Esophagus squamous epithelium (tissue), 5 donors: ENCODE data around the gene SCARB2. TPM values are rescaled to one million over a fixed set of nuclear protein-coding genes. Genes with fewer than 3 reads are reported as not detected.

ENCODE experiments used
- DNase-seq: peaks from one replicate; lab custom pipeline; 2025; lab: John Stamatoyannopoulos, UW
- H3K27ac ChIP-seq, 4 donors: fragments of 200-600 bp; sonication (generic); one replicate each; pipeline ENCODE4 v1.5.1; 2016 to 2019; ENCODE audit warnings: mild to moderate bottlenecking in 1 of 4
- H3K27me3 ChIP-seq, 4 donors: fragments of 200-600 bp; sonication (generic); 1 replicate in 3 of 4; 2 replicates in 1 of 4; pipeline versions ENCODE4 v1.5.1 to v1.6.0; 2017 to 2021; ENCODE audit warnings: antibody characterized with exemption in 1 of 4
- H3K36me3 ChIP-seq, 3 donors: fragments of 200-600 bp; sonication (generic); one replicate each; pipeline ENCODE4 v1.5.1; 2016 to 2019
- H3K4me1 ChIP-seq, 3 donors: fragments of 200-600 bp; sonication (generic); one replicate each; pipeline ENCODE4 v1.5.1; 2017 to 2019
- H3K4me3 ChIP-seq, 4 donors: fragments of 200-600 bp; sonication (generic); 1 replicate in 3 of 4; 2 replicates in 1 of 4; pipeline ENCODE4 v1.5.1; 2016 to 2019; ENCODE audit warnings: mild to moderate bottlenecking in 2 of 4, moderate library complexity in 1 of 4
- H3K9me3 ChIP-seq, 3 donors: fragments of 200-600 bp; sonication (generic); one replicate each; pipeline ENCODE4 v1.5.1; 2016 to 2019
- POLR2A ChIP-seq, 4 donors: fragments of 450-650 bp; IDR thresholded peaks; one replicate each; pipeline ENCODE4 v1.6.1; 2017; ENCODE audit warnings: antibody characterized with exemption in 4 of 4, mild to moderate bottlenecking in 4 of 4, moderate library complexity in 3 of 4
- WGBS, 2 donors: methylation state at CpG; one replicate each; pipeline ENCODE4 v1.1.5; 2018; 5-methylcytosine and 5-hydroxymethylcytosine counted together
- intact Hi-C: fragments of 100-400 bp; cut with DNase I; formaldehyde crosslinking; loops from one replicate; pipeline ENCODE4 v1.15.0; 2022
- total RNA-seq, 4 donors: library from RNA; depleted of rRNA; stranded (reverse); fragments of >200 nt; gene quantifications; one replicate each; pipeline ENCODE4 v1.1.0, GENCODE V29; 2016
- TF ChIP-seq, protein P1 (sequence below), 6 experiments: fragments of 450-650 bp in 4 of 6; fragments of 200-600 bp in 2 of 6; sonication (generic) in 2 of 6; IDR thresholded peaks; one replicate each; pipeline ENCODE4 v1.5.1; 2016 to 2019; ENCODE audit warnings: antibody characterized with exemption in 6 of 6, mild to moderate bottlenecking in 4 of 6, moderate library complexity in 4 of 6
- donor health status: DM: yes; HTN: yes; CAD: no.

SCARB2 gene
- total RNA-seq, 4 donors from 2014 or later = 50.3 to 91.2 (median 72.8) TPM

DNA sequence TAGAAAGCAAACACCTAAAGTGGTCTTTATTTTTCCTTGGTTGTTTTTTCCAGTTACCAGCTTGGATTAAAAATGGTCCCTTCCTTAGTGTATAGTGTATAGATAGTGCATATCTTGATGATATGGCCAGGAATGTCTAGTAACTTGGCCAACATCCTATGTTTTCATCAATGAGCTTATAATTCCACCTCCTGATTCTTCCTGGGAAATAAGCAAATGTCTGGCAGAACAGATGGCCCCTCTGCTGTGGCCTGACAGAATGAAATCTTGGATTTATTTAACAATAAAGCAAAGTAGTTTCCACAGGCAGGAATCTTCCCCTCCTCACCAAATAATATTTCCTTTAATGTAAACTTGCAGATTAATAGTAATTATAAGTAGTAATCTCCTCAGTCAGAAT lies 6.1 kb downstream of the SCARB2 start:
- no peak overlapping the region for H3K4me3 ChIP-seq
- H3K4me1 ChIP-seq = peaks cover 32 to 95% (median 77%) of the 10 kb centered on the region in 3 donors
- H3K27me3 ChIP-seq = no peaks in the 10 kb centered on the region
- DNase-seq = no peak
- peak overlapping the region; percentile 98 for H3K27ac ChIP-seq
- H3K36me3 ChIP-seq = no peaks in the 10 kb centered on the region
- intact Hi-C loops = no loop called here
- no peaks in the 10 kb centered on the region for H3K9me3 ChIP-seq
- TF ChIP-seq, protein P1, sequence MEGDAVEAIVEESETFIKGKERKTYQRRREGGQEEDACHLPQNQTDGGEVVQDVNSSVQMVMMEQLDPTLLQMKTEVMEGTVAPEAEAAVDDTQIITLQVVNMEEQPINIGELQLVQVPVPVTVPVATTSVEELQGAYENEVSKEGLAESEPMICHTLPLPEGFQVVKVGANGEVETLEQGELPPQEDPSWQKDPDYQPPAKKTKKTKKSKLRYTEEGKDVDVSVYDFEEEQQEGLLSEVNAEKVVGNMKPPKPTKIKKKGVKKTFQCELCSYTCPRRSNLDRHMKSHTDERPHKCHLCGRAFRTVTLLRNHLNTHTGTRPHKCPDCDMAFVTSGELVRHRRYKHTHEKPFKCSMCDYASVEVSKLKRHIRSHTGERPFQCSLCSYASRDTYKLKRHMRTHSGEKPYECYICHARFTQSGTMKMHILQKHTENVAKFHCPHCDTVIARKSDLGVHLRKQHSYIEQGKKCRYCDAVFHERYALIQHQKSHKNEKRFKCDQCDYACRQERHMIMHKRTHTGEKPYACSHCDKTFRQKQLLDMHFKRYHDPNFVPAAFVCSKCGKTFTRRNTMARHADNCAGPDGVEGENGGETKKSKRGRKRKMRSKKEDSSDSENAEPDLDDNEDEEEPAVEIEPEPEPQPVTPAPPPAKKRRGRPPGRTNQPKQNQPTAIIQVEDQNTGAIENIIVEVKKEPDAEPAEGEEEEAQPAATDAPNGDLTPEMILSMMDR (IDR thresholded peaks at IDR 0.05) = no peak
- TF ChIP-seq POLR2A (IDR thresholded peaks at IDR 0.05) = no peak

GRCh38 chr4:76206222-76206942 lies 7.2 kb downstream of the SCARB2 start:
- TF ChIP-seq, protein P1 (IDR thresholded peaks at IDR 0.05) = no peak
- TF ChIP-seq POLR2A (IDR thresholded peaks at IDR 0.05) = no peak
- 45 to 56% methylated on average over 7 of the region's 7 CpGs for WGBS, 2 donors
- H3K4me3 ChIP-seq = no peak overlapping the region
- H3K36me3 ChIP-seq = no peaks in the 10 kb centered on the region
- H3K9me3 ChIP-seq = no peaks in the 10 kb centered on the region
- peaks cover 29 to 89% (median 67%) of the 10 kb centered on the region in 3 donors for H3K4me1 ChIP-seq
- peak overlapping the region; percentile 1 to 98 (median 98) for H3K27ac ChIP-seq
- no peak for DNase-seq
- H3K27me3 ChIP-seq = no peaks in the 10 kb centered on the region
- intact Hi-C loops = no loop called here

DNA sequence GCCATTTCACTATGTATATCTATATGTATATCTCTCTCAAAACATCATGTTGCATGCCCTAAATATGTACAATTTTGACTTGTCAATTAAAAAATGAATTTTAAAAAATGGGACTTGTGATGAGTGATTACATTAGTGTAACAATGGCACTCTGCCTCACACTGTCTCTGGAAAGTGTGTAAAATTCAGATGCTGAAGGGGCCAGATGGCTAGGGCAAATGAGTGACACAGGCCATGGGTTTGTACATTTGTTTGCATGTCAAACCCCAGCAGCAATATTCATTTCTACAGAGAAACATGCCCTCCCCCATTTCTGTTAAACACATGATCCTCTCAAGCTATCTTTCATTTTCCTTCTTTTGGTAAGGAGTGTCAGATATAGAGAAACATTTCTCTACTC lies 8.1 kb downstream of the SCARB2 start:
- Histone ChIP-seq H3K27me3 (no peaks in the 10 kb centered on the region), H3K4me1 (peaks cover 26 to 89% (median 67%) of the 10 kb centered on the region in 3 donors), H3K27ac (peak overlapping the region in 3 of 4 donors; percentile 98), H3K4me3 (no peak overlapping the region), H3K9me3 (no peaks in the 10 kb centered on the region), H3K36me3 (no peaks in the 10 kb centered on the region)
- intact Hi-C loops = no loop called here
- DNase-seq = no peak
- no peak for TF ChIP-seq POLR2A (IDR thresholded peaks at IDR 0.05)
- TF ChIP-seq, protein P1 (IDR thresholded peaks at IDR 0.05) = no peak

- no peaks in the 10 kb centered on the region for H3K27me3 ChIP-seq
- DNase-seq = no peak
- 100% methylated on average over 1 of the region's 1 CpG; no CpG with 5 or more reads in 1 of the 2 donors for WGBS, 2 donors
- H3K4me3 ChIP-seq = no peak overlapping the region
- peak overlapping the region in 1 of 4 donors; percentile 9 for H3K27ac ChIP-seq
- no peak for TF ChIP-seq POLR2A (IDR thresholded peaks at IDR 0.05)
- TF ChIP-seq, protein P1 (IDR thresholded peaks at IDR 0.05) = no peak
- no peaks in the 10 kb centered on the region for H3K9me3 ChIP-seq
- intact Hi-C loops = no loop called here
- H3K36me3 ChIP-seq = no peaks in the 10 kb centered on the region
- H3K4me1 ChIP-seq = peaks cover 24 to 89% (median 67%) of the 10 kb centered on the region in 3 donors
Observed at GRCh38 chr4:76204936-76205335, 8.7 kb downstream of the SCARB2 start.

- 69 to 82% methylated on average over 4 of the region's 4 CpGs for WGBS, 2 donors
- no peak overlapping the region for H3K4me3 ChIP-seq
- H3K27ac ChIP-seq = peak overlapping the region in 2 of 4 donors; percentile 14 to 46
- intact Hi-C loops = no loop called here
- no peaks in the 10 kb centered on the region for H3K27me3 ChIP-seq
- H3K36me3 ChIP-seq = no peaks in the 10 kb centered on the region
- H3K4me1 ChIP-seq = peaks cover 18 to 89% (median 66%) of the 10 kb centered on the region in 3 donors
- no peak for DNase-seq
- no peak for TF ChIP-seq POLR2A (IDR thresholded peaks at IDR 0.05)
- TF ChIP-seq, protein P1 (IDR thresholded peaks at IDR 0.05) = no peak
- H3K9me3 ChIP-seq = no peaks in the 10 kb centered on the region
Observed at GRCh38 chr4:76203541-76203940, 10.1 kb downstream of the SCARB2 start.
